ENCODE results near the gene ST6GALNAC6.

ST6GALNAC6 gene

DNA sequence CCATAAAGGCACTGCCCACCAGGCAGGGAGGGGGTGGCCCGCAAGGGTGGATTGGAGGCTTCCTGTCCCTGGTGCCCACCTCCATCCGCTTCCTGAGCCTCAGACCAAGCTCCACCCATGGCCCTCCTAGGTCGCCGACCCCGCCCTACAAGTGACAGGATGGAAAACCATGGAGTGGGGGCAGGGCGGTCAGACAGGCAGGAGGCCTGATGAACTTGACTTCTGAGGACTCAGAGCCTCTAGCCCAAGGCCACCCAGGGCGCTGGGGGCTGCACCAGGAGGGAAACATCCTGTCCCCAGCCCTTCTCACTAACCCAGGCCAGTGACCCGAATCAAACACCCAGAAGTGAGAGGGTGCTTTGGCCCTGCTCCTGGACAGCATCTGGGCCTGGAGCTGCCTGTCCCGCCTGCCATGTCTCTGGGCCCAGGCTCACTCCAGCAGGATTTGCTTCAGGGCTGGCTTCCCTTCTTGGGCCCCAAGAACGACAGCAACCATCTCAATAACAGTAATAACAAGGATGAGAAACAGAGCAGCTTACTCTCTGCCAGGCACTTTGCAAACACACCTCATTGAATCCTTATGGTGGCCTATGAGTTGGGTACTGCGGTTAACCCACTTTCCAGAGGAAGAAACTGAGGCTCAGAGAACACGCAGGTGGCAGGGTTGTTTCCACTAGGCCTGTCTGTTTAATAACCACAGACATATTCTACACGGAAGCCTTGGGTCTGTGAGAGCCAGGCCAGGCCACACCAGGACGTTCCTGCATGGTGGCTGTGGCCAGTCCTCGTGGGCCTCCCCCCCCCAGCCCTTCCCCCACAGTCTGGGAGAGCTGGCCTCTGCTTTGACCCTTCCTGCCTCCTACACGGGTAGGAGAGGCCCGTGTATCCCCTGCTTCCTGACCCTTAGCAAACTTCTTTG lies 4.4 kb upstream of the ST6GALNAC6 start:
- H3K4me3 ChIP-seq (ENCODE audit: low read depth, low read length) = peak overlapping the region; percentile 11
- no peak for TF ChIP-seq CTCF (IDR thresholded peaks at IDR 0.05; ENCODE audit: borderline replicate concordance, insufficient read depth, low read depth, low read length)

DNA sequence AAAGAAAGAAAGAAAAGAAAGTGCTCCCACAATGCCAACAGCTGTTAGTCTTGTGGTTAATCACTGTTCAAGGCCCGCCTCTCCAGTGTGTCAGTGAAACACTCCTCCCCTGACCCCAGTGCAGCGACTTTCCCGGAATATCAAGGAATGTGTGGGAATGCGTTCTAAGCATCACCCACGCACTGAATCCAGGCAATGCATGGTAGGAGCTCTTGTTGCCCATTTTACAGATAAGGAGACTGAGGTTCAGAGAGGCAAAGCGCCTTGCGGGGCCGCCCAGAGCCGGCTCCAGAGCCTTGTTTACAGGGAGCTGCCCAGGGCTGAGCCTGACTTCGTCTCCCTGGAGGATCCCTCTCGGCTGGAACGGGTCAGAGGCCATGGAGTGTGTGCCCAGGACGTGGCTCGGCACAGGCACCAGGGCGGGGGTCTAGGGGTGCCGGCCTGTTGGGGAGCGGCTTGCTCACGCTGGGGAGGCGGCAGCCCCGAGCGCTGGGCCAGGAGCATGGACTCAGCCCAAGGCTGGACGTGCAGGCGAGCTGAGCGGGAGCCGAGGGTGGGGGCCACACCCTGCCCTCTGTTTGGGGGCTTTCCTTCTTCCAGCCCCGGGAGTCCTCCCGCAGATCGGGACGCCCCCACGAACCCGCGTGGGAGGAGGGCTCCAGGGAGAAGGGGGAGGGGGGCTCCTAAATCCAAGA lies 823 bp downstream of the ST6GALNAC6 start:
- no peak for TF ChIP-seq CTCF (IDR thresholded peaks at IDR 0.05; ENCODE audit: borderline replicate concordance, insufficient read depth, low read depth, low read length)
- H3K4me3 ChIP-seq (ENCODE audit: low read depth, low read length) = peak overlapping the region; percentile 81

DNA sequence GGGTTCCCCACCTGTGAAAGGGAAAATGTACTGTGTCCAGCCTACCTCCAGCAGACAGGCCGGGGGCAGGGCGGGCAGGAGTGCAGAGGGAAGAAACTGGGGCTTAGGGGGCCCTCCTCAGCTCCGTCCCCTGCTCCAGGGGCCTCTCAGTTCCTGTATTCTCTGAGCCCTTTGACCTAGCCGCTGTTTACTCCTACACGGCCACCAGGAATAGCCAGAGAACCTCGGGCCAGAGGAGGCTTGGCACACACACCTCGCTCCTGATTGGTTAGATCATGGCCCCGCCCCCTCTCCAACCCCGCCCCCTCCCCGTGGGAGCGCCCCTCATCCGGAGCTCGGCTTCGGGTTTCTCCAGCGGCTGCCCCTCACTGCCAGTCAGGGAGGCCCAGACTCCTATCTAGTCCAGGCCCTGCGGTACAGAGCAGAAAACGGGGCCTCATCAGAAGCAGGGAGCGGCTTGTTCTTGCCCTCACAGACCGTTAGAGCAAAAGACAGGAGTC lies 2.2 kb downstream of the ST6GALNAC6 start:
- no peak overlapping the region for H3K4me3 ChIP-seq (ENCODE audit: low read depth, low read length)
- no peak for TF ChIP-seq CTCF (IDR thresholded peaks at IDR 0.05; ENCODE audit: borderline replicate concordance, insufficient read depth, low read depth, low read length)

DNA sequence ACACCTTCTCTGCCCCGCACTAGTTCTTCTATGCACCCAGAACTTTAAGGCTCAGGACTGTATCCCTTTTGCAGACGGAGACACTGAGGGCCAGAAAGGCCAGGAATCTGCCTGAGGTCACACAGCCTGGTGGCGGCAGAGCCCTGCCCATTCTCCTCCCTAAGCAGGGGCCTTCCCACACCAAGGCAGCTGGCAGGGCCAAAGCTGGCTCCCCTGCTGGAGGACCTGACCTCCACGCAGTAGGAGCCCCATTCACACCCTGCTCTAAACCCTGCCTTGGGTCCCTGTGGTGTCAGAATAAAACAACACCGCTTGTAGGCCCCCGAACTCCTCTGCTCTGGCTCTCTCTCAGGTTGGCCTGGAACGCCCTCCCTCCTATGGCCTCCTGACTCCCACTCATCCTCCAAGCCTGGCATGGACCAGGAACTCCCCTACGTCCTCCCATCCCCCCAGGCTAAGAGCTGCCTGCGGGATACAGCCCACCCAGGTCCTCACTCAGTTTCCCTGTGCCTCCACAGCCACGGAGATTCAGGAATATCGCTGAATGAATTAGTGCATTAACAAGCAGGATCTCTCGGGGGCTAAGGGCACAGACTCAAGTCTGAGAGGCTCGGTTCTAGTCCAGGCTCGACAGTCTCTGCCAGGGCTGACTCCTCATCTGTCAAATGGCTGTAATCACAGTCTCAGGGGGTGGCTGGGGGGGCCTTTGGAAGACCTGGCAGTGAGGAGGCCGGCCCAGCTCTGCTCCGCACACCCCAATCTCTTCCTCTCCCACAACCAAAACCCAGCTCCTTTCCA lies 2.8 kb downstream of the ST6GALNAC6 start:
- no peak for TF ChIP-seq CTCF (IDR thresholded peaks at IDR 0.05; ENCODE audit: borderline replicate concordance, insufficient read depth, low read depth, low read length)
- H3K4me3 ChIP-seq (ENCODE audit: low read depth, low read length) = no peak overlapping the region

GRCh38 chr9:127895811-127896210 lies 3.6 kb downstream of the ST6GALNAC6 start:
- H3K4me3 ChIP-seq (ENCODE audit: low read depth, low read length) = no peak overlapping the region
- TF ChIP-seq CTCF (IDR thresholded peaks at IDR 0.05; ENCODE audit: borderline replicate concordance, insufficient read depth, low read depth, low read length) = no peak

- TF ChIP-seq CTCF (IDR thresholded peaks at IDR 0.05; ENCODE audit: borderline replicate concordance, insufficient read depth, low read depth, low read length) = no peak
- H3K4me3 ChIP-seq (ENCODE audit: low read depth, low read length) = no peak overlapping the region
These were observed 6.0 kb downstream of the ST6GALNAC6 start for GRCh38 chr9:127893392-127893791.

Data from GM12875 (cell line).